HL-60 (cell line): ENCODE measurements around the gene CFAP58.

Experiments used
- GABPA ChIP-seq: IDR thresholded peaks from 2 replicates; pipeline ENCODE4 v1.6.1; 2012; ENCODE audit warnings: low read depth
- POLR2AphosphoS5 ChIP-seq: IDR thresholded peaks from 2 replicates; pipeline ENCODE4 v1.6.1; 2012; ENCODE audit warnings: low read depth
- TF ChIP-seq, protein P1 (sequence below): IDR thresholded peaks from 2 replicates; pipeline ENCODE4 v1.6.1; 2012; ENCODE audit warnings: low read depth; ENCODE audit not compliant: insufficient replicate concordance
- TF ChIP-seq, protein P2 (sequence below): IDR thresholded peaks from one replicate; pipeline ENCODE4 v1.5.1; 2011; ENCODE audit warnings: low read length, control low read depth, inconsistent platforms; ENCODE audit not compliant: insufficient read depth

DNA sequence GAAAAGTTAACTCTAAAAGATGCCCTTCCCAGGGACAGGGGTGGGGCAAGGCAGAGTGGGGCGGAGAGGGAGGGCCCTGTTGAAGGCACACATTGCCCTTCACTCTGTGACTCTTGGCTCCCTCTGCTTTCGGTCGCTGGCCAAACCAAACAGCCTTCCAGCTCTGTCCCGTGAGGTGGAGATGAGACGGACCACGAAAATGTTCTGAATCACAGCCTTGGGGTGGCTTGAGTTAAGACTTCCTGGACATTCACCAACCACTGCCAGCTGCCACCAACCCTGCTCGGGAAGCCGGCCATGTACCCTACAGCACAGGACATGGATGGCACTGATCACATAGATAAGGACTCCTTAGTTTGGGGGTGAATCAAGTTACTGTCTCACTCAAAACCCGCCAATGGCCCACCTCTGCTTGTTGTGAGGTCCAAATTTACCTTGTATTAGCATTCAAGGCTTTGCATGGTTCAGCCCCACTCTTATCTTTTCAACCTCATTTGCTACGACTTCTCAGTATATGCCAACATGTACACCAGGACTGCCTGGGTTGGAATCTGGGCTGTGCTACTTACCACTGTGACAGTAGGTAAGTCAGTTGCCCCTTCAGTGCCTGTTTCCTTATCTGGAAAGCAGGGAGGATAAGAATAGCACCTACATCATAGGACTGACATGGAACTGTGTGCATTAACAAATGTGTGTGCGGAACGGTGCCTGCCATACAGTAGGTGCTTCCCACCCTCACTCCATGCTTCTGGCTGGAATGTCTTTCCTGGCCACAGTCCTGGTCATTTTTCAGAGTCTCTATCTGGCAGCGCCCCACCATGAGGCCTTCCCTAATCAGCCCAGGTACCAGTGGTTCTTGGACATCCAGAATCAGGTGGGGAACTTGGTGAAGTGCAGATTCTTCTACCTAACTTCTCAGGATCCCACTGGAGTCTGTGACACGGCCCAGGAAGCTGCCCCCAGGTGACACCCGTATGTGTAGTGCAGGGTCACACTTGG, 43.4 kb upstream of the CFAP58 start:
- TF ChIP-seq, protein P1, sequence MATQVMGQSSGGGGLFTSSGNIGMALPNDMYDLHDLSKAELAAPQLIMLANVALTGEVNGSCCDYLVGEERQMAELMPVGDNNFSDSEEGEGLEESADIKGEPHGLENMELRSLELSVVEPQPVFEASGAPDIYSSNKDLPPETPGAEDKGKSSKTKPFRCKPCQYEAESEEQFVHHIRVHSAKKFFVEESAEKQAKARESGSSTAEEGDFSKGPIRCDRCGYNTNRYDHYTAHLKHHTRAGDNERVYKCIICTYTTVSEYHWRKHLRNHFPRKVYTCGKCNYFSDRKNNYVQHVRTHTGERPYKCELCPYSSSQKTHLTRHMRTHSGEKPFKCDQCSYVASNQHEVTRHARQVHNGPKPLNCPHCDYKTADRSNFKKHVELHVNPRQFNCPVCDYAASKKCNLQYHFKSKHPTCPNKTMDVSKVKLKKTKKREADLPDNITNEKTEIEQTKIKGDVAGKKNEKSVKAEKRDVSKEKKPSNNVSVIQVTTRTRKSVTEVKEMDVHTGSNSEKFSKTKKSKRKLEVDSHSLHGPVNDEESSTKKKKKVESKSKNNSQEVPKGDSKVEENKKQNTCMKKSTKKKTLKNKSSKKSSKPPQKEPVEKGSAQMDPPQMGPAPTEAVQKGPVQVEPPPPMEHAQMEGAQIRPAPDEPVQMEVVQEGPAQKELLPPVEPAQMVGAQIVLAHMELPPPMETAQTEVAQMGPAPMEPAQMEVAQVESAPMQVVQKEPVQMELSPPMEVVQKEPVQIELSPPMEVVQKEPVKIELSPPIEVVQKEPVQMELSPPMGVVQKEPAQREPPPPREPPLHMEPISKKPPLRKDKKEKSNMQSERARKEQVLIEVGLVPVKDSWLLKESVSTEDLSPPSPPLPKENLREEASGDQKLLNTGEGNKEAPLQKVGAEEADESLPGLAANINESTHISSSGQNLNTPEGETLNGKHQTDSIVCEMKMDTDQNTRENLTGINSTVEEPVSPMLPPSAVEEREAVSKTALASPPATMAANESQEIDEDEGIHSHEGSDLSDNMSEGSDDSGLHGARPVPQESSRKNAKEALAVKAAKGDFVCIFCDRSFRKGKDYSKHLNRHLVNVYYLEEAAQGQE = no peak
- TF ChIP-seq, protein P2, sequence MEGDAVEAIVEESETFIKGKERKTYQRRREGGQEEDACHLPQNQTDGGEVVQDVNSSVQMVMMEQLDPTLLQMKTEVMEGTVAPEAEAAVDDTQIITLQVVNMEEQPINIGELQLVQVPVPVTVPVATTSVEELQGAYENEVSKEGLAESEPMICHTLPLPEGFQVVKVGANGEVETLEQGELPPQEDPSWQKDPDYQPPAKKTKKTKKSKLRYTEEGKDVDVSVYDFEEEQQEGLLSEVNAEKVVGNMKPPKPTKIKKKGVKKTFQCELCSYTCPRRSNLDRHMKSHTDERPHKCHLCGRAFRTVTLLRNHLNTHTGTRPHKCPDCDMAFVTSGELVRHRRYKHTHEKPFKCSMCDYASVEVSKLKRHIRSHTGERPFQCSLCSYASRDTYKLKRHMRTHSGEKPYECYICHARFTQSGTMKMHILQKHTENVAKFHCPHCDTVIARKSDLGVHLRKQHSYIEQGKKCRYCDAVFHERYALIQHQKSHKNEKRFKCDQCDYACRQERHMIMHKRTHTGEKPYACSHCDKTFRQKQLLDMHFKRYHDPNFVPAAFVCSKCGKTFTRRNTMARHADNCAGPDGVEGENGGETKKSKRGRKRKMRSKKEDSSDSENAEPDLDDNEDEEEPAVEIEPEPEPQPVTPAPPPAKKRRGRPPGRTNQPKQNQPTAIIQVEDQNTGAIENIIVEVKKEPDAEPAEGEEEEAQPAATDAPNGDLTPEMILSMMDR = no peak
- no peak for TF ChIP-seq GABPA
- TF ChIP-seq POLR2AphosphoS5 = 0 out of 2 replicates have a peak, but pooled peaks have one; percentile 36
